ENCODE measurements around the gene DCXR. TPM values are rescaled to one million over a fixed set of nuclear protein-coding genes. Genes with fewer than 3 reads are reported as not detected.
A peak's percentile ranks its signal among the peaks of the same experiment; 100 is the strongest.

The DCXR gene
- total and polyA plus RNA-seq, 2 of the 13 experiments (the other 11 are each of a cell fraction or from before 2014, with no cell fraction given), result 287 to 311 TPM

DNA sequence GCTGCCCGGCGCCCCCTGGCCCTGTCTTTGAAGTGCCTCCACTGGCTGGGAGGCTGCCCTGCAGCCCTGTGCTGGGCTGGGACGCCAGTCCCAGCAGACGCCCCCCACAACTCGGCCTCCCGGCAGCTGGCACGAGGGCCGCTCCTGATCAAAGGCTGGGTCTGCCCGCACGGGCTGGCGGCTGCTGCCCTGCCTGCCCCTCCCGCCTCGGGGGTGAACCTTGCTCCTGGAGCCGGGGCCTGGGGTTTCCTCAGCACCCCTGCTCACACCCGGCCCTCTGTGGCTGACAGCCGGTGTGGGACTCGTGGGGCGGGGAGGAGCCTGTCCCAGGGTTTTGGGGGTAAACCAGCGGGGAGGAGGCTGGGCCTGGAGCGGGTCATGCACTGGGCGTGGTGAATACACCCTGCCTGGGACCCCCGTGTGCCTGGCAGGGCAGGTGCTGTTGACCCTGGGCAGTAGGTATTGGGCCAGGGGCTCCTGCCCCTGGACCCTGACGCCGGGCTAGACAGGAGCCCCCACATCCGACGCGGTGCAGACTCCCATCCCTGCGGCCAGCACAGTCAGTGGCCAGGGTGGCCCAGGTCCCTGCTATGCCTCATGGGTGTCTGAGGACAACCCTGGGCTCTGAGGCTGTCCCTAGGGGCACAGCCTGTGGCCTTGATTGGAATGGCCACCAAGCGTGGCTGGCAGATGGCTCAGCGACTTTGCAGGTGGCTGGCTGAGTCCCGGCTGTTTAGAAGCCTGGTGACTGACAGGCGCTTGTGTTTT lies 36.5 kb downstream of the DCXR start (continued):
- TF ChIP-seq, protein P1, sequence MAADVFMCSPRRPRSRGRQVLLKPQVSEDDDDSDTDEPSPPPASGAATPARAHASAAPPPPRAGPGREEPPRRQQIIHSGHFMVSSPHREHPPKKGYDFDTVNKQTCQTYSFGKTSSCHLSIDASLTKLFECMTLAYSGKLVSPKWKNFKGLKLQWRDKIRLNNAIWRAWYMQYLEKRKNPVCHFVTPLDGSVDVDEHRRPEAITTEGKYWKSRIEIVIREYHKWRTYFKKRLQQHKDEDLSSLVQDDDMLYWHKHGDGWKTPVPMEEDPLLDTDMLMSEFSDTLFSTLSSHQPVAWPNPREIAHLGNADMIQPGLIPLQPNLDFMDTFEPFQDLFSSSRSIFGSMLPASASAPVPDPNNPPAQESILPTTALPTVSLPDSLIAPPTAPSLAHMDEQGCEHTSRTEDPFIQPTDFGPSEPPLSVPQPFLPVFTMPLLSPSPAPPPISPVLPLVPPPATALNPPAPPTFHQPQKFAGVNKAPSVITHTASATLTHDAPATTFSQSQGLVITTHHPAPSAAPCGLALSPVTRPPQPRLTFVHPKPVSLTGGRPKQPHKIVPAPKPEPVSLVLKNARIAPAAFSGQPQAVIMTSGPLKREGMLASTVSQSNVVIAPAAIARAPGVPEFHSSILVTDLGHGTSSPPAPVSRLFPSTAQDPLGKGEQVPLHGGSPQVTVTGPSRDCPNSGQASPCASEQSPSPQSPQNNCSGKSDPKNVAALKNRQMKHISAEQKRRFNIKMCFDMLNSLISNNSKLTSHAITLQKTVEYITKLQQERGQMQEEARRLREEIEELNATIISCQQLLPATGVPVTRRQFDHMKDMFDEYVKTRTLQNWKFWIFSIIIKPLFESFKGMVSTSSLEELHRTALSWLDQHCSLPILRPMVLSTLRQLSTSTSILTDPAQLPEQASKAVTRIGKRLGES (CRISPR knock-in tag; IDR thresholded peaks at IDR 0.05; ENCODE audit: borderline replicate concordance), result peak; percentile 98
- TF ChIP-seq SCMH1 (CRISPR knock-in tag; IDR thresholded peaks at IDR 0.05; ENCODE audit: borderline replicate concordance) (no peak), THAP11 (CRISPR knock-in tag; IDR thresholded peaks at IDR 0.05) (peak; percentile 82), PAWR (CRISPR knock-in tag; IDR thresholded peaks at IDR 0.05; ENCODE audit: borderline replicate concordance) (0 out of 2 replicates have a peak, but pooled peaks have one; percentile 28), HNRNPH1 (optimal IDR thresholded peaks at IDR 0.05; ENCODE audit: low read depth, low read length) (no peak), HOXA3 (CRISPR knock-in tag; IDR thresholded peaks at IDR 0.05) (peak; percentile 97), ZFP90 (CRISPR knock-in tag; IDR thresholded peaks at IDR 0.05; ENCODE audit: borderline replicate concordance) (peak; percentile 40; the same call in 1 of the 2 replicates), ZNF570 (CRISPR knock-in tag; IDR thresholded peaks at IDR 0.05; ENCODE audit: borderline replicate concordance) (no peak; the same call in 1 of the 2 replicates), ETV5 (CRISPR knock-in tag; IDR thresholded peaks at IDR 0.05; ENCODE audit: borderline replicate concordance) (peak; percentile 91), ZNF20 (CRISPR knock-in tag; IDR thresholded peaks at IDR 0.05) (0 out of 2 replicates have a peak, but pooled peaks have one; percentile 83), ZC3H13 (CRISPR knock-in tag; IDR thresholded peaks at IDR 0.05) (peak; percentile 81), ZNF788 (CRISPR knock-in tag; IDR thresholded peaks at IDR 0.05; ENCODE audit: borderline replicate concordance) (peak; percentile 93), ASH2L (IDR thresholded peaks at IDR 0.05; ENCODE audit: insufficient read length, low read depth, low read length) (peak; percentile 34), PHF21A (CRISPR knock-in tag; IDR thresholded peaks at IDR 0.05) (peak; percentile 99)
- TF ChIP-seq, protein P2, sequence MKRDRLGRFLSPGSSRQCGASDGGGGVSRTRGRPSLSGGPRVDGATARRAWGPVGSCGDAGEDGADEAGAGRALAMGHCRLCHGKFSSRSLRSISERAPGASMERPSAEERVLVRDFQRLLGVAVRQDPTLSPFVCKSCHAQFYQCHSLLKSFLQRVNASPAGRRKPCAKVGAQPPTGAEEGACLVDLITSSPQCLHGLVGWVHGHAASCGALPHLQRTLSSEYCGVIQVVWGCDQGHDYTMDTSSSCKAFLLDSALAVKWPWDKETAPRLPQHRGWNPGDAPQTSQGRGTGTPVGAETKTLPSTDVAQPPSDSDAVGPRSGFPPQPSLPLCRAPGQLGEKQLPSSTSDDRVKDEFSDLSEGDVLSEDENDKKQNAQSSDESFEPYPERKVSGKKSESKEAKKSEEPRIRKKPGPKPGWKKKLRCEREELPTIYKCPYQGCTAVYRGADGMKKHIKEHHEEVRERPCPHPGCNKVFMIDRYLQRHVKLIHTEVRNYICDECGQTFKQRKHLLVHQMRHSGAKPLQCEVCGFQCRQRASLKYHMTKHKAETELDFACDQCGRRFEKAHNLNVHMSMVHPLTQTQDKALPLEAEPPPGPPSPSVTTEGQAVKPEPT (CRISPR knock-in tag; IDR thresholded peaks at IDR 0.05; ENCODE audit: low read depth), result no peak
- TF ChIP-seq, protein P3, sequence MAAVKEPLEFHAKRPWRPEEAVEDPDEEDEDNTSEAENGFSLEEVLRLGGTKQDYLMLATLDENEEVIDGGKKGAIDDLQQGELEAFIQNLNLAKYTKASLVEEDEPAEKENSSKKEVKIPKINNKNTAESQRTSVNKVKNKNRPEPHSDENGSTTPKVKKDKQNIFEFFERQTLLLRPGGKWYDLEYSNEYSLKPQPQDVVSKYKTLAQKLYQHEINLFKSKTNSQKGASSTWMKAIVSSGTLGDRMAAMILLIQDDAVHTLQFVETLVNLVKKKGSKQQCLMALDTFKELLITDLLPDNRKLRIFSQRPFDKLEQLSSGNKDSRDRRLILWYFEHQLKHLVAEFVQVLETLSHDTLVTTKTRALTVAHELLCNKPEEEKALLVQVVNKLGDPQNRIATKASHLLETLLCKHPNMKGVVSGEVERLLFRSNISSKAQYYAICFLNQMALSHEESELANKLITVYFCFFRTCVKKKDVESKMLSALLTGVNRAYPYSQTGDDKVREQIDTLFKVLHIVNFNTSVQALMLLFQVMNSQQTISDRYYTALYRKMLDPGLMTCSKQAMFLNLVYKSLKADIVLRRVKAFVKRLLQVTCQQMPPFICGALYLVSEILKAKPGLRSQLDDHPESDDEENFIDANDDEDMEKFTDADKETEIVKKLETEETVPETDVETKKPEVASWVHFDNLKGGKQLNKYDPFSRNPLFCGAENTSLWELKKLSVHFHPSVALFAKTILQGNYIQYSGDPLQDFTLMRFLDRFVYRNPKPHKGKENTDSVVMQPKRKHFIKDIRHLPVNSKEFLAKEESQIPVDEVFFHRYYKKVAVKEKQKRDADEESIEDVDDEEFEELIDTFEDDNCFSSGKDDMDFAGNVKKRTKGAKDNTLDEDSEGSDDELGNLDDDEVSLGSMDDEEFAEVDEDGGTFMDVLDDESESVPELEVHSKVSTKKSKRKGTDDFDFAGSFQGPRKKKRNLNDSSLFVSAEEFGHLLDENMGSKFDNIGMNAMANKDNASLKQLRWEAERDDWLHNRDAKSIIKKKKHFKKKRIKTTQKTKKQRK (IDR thresholded peaks at IDR 0.05; ENCODE audit: low read length), result no peak
